A375 (cell line): ENCODE results near the gene LLPH. TPM values are rescaled to one million over a fixed set of nuclear protein-coding genes. Genes with fewer than 3 reads are reported as not detected.

Source experiments
- total RNA-seq: library from RNA; depleted of rRNA; stranded (reverse); fragments of >200 nt; shearing (Covaris generic); gene quantifications from 2 replicates; pipeline ENCODE4 v1.2.3, GENCODE V29; 2014; rRNA removed

Gene LLPH
- 19.3 and 34.3 TPM in 2 replicates for total RNA-seq

GRCh38 chr12:66130267-66131066, at the start of gene LLPH:
Gene LLPH (minus strand): TSS chr12:66130750. CDS start chr12:66129106, 1,644 bp downstream.

GRCh38 chr12:66169221-66170170, 38.9 kb upstream of the LLPH start, which contains the start of gene TMBIM4:
Gene TMBIM4 (minus strand): TSS chr12:66169996. CDS start chr12:66169951, 45 bp downstream.

Other genes with a start within 250 kb of the LLPH start
- gene TMBIM4, start 39.2 kb upstream of the LLPH start, total RNA-seq = 29.2 and 37.4 TPM in 2 replicates
- gene IRAK3, start 58.5 kb upstream of the LLPH start, total RNA-seq = not detected in 2 replicates
- gene HELB, start 171.7 kb upstream of the LLPH start, total RNA-seq = 2.3 and 6.2 TPM in 2 replicates